22Rv1 (cell line): ENCODE data around the gene SPATA17.
"Not testable (repeated sequence)": the region's sequence is repeated elsewhere in the genome, so short reads cannot be mapped to it uniquely, and the experiment has no call there.

Experiments
- H3K27ac ChIP-seq: fragments of 450-650 bp; 2 replicates; pipeline ENCODE4 v1.5.1; 2017
- ZFX ChIP-seq: fragments of 450-650 bp; IDR thresholded peaks from 2 replicates; pipeline ENCODE4 v1.6.1; 2017; ENCODE audit warnings: antibody characterized with exemption, borderline replicate concordance
- TF ChIP-seq, protein P1 (sequence below): fragments of 450-650 bp; IDR thresholded peaks from 2 replicates; pipeline ENCODE4 v1.5.1; 2017; ENCODE audit warnings: mild to moderate bottlenecking

The SPATA17 gene

DNA sequence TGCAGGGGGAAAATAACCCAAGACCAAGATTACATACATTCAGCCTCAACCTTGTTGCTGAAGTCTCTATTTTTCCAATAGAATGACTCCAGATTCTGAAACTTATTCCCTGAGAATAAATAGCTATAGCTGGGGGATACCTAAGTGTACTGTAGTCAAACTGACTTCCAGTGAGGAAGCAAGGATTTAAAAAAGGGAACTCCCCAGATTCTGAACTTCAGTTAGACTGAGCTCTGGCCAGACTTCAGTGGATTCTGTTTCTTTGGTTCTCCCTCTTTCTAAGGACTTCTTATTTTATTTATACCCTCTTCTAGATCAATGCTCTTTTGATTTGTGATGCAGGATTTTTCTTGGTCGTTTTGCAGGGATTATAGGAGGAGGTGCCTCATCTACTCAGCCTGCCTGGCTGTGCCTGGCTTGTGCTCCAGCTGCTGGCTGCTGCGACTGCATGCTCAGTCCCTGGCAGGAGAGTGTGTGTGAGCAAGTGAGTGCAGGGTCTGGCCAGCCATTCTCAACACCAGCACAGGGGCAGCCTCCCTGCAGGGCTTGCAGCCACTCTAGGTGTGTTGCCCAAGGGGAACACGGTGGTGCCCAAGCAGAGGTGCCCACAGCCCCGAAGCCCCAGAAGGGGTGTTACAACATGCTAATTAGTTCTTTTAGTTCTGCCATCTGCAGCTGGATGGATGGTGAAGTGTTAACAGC lies 43.0 kb downstream of the SPATA17 start:
- TF ChIP-seq, protein P1, sequence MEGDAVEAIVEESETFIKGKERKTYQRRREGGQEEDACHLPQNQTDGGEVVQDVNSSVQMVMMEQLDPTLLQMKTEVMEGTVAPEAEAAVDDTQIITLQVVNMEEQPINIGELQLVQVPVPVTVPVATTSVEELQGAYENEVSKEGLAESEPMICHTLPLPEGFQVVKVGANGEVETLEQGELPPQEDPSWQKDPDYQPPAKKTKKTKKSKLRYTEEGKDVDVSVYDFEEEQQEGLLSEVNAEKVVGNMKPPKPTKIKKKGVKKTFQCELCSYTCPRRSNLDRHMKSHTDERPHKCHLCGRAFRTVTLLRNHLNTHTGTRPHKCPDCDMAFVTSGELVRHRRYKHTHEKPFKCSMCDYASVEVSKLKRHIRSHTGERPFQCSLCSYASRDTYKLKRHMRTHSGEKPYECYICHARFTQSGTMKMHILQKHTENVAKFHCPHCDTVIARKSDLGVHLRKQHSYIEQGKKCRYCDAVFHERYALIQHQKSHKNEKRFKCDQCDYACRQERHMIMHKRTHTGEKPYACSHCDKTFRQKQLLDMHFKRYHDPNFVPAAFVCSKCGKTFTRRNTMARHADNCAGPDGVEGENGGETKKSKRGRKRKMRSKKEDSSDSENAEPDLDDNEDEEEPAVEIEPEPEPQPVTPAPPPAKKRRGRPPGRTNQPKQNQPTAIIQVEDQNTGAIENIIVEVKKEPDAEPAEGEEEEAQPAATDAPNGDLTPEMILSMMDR = no peak
- TF ChIP-seq ZFX = no peak
- no peak overlapping the region for H3K27ac ChIP-seq

DNA sequence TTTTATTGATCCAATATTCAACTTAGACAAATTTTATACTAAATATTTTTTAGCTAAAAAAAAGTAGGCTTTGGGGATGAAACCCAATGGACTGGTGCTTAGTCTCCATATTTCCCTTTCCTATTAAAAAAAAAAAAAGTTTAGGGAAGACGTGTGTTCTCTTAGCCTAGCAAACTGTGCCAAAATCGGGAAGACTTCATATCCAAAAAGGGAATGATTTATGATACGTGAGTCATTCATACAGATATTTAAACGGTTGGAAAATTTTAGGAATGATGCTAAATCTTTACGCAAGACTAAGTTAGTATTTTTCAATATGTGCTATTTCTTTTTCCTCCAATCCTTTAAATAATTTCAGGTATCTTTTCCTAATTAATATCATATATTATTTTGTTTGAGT lies 50.7 kb downstream of the SPATA17 start:
- H3K27ac ChIP-seq = no peak overlapping the region
- TF ChIP-seq, protein P1 = no peak
- no peak for TF ChIP-seq ZFX

DNA sequence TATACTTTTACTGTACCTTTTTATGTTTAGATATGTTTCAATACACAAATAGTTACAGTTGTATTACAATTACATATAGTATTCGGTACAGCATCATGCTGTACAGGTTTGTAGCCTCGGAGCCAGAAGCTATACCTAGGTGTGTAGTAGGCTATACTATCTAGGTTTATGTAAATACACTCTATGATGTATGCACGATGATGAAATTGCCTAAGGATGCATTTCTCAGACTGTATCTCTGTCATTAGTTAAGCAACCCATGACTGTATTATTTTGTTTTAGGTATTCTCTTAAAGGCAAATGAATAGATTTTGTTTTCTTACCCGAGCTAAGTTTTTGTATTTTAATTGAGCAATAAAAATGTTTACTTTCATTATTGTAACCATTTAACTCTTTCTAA lies 56.4 kb downstream of the SPATA17 start:
- H3K27ac ChIP-seq = no peak overlapping the region
- no peak for TF ChIP-seq ZFX
- TF ChIP-seq, protein P1 = no peak

DNA sequence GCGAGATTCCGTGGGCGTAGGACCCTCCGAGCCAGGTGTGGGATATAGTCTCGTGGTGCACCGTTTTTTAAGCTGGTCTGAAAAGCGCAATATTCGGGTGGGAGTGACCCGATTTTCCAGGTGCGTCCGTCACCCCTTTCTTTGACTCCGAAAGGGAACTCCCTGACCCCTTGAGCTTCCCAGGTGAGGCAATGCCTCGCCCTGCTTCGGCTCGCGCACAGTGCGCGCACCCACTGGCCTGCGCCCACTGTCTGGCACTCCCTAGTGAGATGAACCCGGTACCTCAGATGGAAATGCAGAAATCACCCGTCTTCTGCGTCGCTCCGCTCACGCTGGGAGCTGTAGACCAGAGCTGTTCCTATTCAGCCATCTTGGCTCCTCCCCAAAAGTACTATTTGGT lies 65.0 kb downstream of the SPATA17 start:
- not testable (repeated sequence) for H3K27ac ChIP-seq

DNA sequence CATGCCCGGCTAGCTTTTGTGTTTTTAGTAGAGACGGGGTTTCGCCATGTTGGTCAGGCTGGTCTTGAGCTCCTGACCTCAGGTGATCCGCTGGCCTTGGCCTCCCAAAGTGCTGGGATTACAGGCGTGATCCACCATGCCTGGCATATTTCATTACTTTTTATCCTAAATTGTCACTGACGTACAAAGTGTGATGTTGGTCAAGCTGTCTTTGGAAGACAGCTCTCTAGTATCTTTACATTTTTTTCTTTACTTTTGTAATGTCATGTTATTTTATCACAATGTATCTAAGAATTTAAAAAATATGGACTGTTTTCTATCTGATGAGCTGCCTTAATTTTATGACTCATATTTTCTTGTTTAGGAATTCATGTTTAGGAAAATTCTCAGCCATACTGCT lies 72.2 kb downstream of the SPATA17 start:
- TF ChIP-seq ZFX = no peak
- TF ChIP-seq, protein P1 = no peak

DNA sequence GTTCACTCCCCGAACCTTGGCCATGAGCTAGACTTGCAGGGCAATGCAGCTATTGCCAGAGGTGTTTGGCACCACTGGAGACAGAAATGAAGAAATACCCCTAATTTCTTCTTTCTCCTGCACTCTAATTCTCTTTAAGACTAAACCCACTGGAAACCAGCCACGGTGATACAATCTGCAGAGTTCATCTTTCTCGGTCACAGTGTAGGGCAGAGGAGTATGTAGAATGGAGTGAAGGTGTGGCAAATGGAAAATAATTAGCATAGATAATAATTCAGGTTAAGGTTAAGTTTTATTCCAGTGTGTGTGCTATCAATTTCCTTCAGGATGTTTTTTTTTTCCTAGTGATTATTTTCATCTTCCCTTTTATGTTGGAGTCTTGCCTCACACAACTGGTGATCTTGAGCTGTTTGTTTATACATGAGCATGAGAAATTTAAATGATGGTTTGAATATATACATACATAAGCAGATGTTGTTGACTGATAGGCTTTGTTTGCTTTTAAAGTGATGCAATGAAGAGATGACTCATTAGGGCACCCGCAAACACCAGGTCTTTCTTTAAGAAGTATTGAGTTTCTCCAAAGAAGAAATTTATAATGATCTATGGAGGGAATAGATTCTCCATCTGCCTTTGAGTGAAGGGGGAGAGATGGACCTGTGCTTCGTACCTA lies 81.9 kb downstream of the SPATA17 start:
- no peak for TF ChIP-seq ZFX
- TF ChIP-seq, protein P1 = no peak
- no peak overlapping the region for H3K27ac ChIP-seq

More for the DNA sequence above, 72.2 kb downstream of the SPATA17 start:
- H3K27ac ChIP-seq = no peak overlapping the region

DNA sequence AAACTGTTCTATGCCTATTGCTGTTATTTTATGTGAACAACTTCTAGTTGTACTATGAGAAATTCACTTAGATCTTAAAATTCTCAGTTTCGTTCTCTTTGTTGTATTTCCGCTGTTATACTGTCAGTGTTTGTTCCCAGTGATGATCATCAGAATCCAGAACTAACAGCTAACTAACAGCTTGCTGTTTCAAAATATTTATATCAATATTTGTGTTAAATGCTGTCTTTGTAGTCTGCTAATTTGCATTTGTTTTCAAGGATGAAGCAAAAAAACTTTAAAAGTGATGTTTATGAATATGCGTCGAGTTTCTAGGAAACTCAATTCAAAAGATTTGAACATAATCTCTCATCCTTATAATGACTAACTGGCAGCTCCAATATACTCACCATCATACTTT lies 84.5 kb downstream of the SPATA17 start:
- H3K27ac ChIP-seq = no peak overlapping the region
- no peak for TF ChIP-seq ZFX
- TF ChIP-seq, protein P1 = no peak
